Measurements from ENCODE around the gene POPDC3. TPM values are rescaled to one million over a fixed set of nuclear protein-coding genes. Genes with fewer than 3 reads are reported as not detected.

Gene POPDC3, protein sequence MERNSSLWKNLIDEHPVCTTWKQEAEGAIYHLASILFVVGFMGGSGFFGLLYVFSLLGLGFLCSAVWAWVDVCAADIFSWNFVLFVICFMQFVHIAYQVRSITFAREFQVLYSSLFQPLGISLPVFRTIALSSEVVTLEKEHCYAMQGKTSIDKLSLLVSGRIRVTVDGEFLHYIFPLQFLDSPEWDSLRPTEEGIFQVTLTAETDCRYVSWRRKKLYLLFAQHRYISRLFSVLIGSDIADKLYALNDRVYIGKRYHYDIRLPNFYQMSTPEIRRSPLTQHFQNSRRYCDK
- total RNA-seq: 5.5 and 7.7 TPM in 2 replicates

DNA sequence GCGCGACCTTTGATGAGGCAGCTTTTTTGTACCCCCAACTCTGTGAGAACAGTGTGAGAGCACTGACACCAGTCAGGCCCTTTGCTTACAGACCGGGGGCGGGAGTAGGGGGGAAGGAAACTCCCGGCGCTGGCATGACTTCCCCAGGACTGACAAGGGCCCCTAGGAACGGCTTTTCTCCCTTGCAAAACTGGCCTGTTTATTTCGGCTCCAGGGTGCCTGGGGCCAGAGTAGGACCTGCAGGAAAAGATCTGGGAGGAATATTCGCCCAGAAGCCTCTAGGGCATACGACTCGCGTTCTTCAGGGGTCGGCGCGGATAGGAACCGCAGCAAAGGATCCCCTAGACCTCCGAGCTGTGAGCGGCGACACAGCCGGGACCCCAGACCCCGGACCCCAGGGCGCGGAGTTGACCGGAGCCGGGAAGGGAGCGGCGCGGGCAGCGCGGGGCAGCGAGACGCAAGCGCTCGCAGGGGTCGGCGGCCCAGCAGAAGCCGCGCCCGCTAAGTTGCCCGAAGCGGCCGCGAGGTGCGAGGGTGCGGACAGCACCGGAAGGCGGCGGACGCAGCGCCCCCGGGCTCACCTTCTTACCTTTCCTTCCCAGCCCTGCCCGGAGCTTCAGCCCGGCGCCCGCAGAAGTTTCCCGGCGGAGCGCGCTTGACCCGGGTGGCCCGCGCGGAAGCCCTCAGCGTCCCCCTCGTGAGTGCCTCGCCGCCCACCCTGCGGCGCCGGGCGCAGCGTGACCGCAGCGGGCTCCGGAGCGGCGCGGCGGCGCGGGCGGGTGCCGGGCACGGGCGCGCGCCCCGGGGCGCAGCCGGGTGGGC lies at the start of gene POPDC3:
POPDC3 (minus strand) TSS at position 771 of the 822 bp plus-strand sequence. CDS start 18,105 bp downstream, outside the sequence.

Other genes starting within 250 kb of the POPDC3 start
- not detected in 2 replicates for gene LIN28B, start 222.9 kb downstream of the POPDC3 start, total RNA-seq
- 14.0 and 15.5 TPM in 2 replicates for gene PREP, start 223.1 kb upstream of the POPDC3 start, total RNA-seq